ENCODE measurements around the gene DCDC1.

Gene DCDC1

GRCh38 chr11:30983776-30984441 lies 385.6 kb downstream of the DCDC1 start:
- Histone ChIP-seq H4K5ac (ENCODE audit: low read length) (no peak overlapping the region), H2BK5ac (ENCODE audit: low read length) (no peak overlapping the region), H4K8ac (ENCODE audit: low read depth, low read length) (no peak overlapping the region), H3K79me1 (ENCODE audit: low read length) (no peaks in the 10 kb centered on the region), H2BK15ac (replicated peaks; ENCODE audit: low read depth) (no peak overlapping the region), H3K4ac (ENCODE audit: low read depth, low read length) (no peak overlapping the region), H2AK5ac (ENCODE audit: low read length) (no peak overlapping the region), H3K56ac (ENCODE audit: low read length) (no peak overlapping the region), H3K4me1 (ENCODE audit: control insufficient read depth, low read depth, low read length) (no peaks in the 10 kb centered on the region), H3K27ac (ENCODE audit: low read depth, low read length) (no peak overlapping the region), H3K36me3 (ENCODE audit: control insufficient read depth, insufficient read depth, low read length) (no peaks in the 10 kb centered on the region), H3K79me2 (ENCODE audit: control insufficient read depth, insufficient read depth, low read length) (no peaks in the 10 kb centered on the region), H3K4me2 (ENCODE audit: low read length) (no peak overlapping the region), H3K4me3 (ENCODE audit: low read length) (no peak overlapping the region), H3K18ac (ENCODE audit: low read length) (no peak overlapping the region), H2BK120ac (ENCODE audit: low read depth, low read length) (no peak overlapping the region), H3K23ac (ENCODE audit: low read length) (no peak overlapping the region), H3K9ac (ENCODE audit: low read length) (no peak overlapping the region), H3K27me3 (ENCODE audit: insufficient read depth, low read length, poor library complexity) (no peaks in the 10 kb centered on the region)
- WGBS (ENCODE audit: extremely low coverage, insufficient coverage, low lambda C conversion rate): no CpG with 5 or more reads among the region's 6 CpGs
- DNase-seq: peak; percentile 6

DNA sequence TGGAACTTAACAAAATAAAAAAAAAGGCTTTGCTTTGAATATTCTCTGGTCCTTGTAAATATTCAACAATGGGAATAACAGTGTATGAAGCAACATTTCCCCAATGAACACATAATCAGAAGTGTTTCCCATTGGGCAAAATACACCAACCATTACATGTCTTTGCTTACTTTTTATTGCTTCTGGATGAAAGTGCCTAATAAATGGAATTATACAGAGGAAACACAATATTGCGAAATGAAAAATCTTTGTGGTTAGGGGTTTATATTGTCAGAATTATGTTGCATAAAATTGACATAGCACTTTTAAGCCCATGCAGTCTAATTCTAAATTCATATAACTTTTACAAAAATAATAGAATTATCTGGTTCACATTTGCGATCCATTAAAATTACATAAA lies 386.4 kb downstream of the DCDC1 start:
- H3K4ac ChIP-seq (ENCODE audit: low read depth, low read length): no peak overlapping the region
- H3K18ac ChIP-seq (ENCODE audit: low read length): no peak overlapping the region
- H3K27ac ChIP-seq (ENCODE audit: low read depth, low read length): no peak overlapping the region
- no peaks in the 10 kb centered on the region for H3K79me1 ChIP-seq (ENCODE audit: low read length)
- no peaks in the 10 kb centered on the region for H3K79me2 ChIP-seq (ENCODE audit: control insufficient read depth, insufficient read depth, low read length)
- no peaks in the 10 kb centered on the region for H3K4me1 ChIP-seq (ENCODE audit: control insufficient read depth, low read depth, low read length)
- no peak for DNase-seq
- no peak overlapping the region for H4K5ac ChIP-seq (ENCODE audit: low read length)
- H2BK120ac ChIP-seq (ENCODE audit: low read depth, low read length): no peak overlapping the region
- H3K4me2 ChIP-seq (ENCODE audit: low read length): no peak overlapping the region
- no peak overlapping the region for H2BK15ac ChIP-seq (replicated peaks; ENCODE audit: low read depth)
- no peaks in the 10 kb centered on the region for H3K27me3 ChIP-seq (ENCODE audit: insufficient read depth, low read length, poor library complexity)
- 100% methylated on average over 1 of the region's 2 CpGs for WGBS (ENCODE audit: extremely low coverage, insufficient coverage, low lambda C conversion rate)
- H3K36me3 ChIP-seq (ENCODE audit: control insufficient read depth, insufficient read depth, low read length): no peaks in the 10 kb centered on the region
- no peak overlapping the region for H2AK5ac ChIP-seq (ENCODE audit: low read length)
- H3K4me3 ChIP-seq (ENCODE audit: low read length): no peak overlapping the region
- H3K9ac ChIP-seq (ENCODE audit: low read length): no peak overlapping the region
- no peak overlapping the region for H4K8ac ChIP-seq (ENCODE audit: low read depth, low read length)
- no peak overlapping the region for H3K23ac ChIP-seq (ENCODE audit: low read length)
- H2BK5ac ChIP-seq (ENCODE audit: low read length): no peak overlapping the region
- no peak overlapping the region for H3K56ac ChIP-seq (ENCODE audit: low read length)

GRCh38 chr11:30967579-30967978 lies 402.0 kb downstream of the DCDC1 start:
- no peak overlapping the region for H4K8ac ChIP-seq (ENCODE audit: low read depth, low read length)
- no peak for DNase-seq
- no peak overlapping the region for H4K5ac ChIP-seq (ENCODE audit: low read length)
- no peak overlapping the region for H3K4me2 ChIP-seq (ENCODE audit: low read length)
- H3K9ac ChIP-seq (ENCODE audit: low read length): no peak overlapping the region
- H2BK120ac ChIP-seq (ENCODE audit: low read depth, low read length): no peak overlapping the region
- no peaks in the 10 kb centered on the region for H3K79me1 ChIP-seq (ENCODE audit: low read length)
- no peak overlapping the region for H3K4ac ChIP-seq (ENCODE audit: low read depth, low read length)
- no peaks in the 10 kb centered on the region for H3K27me3 ChIP-seq (ENCODE audit: insufficient read depth, low read length, poor library complexity)
- H3K36me3 ChIP-seq (ENCODE audit: control insufficient read depth, insufficient read depth, low read length): no peaks in the 10 kb centered on the region
- H3K27ac ChIP-seq (ENCODE audit: low read depth, low read length): no peak overlapping the region
- no peak overlapping the region for H2BK15ac ChIP-seq (replicated peaks; ENCODE audit: low read depth)
- H3K56ac ChIP-seq (ENCODE audit: low read length): no peak overlapping the region
- no peaks in the 10 kb centered on the region for H3K4me1 ChIP-seq (ENCODE audit: control insufficient read depth, low read depth, low read length)
- no peak overlapping the region for H2BK5ac ChIP-seq (ENCODE audit: low read length)
- H3K79me2 ChIP-seq (ENCODE audit: control insufficient read depth, insufficient read depth, low read length): no peaks in the 10 kb centered on the region
- no peak overlapping the region for H2AK5ac ChIP-seq (ENCODE audit: low read length)
- no peak overlapping the region for H3K4me3 ChIP-seq (ENCODE audit: low read length)
- H3K18ac ChIP-seq (ENCODE audit: low read length): no peak overlapping the region
- no peak overlapping the region for H3K23ac ChIP-seq (ENCODE audit: low read length)

GRCh38 chr11:30960387-30960992 lies 409.0 kb downstream of the DCDC1 start:
- Histone ChIP-seq H3K56ac (ENCODE audit: low read length) (no peak overlapping the region), H3K36me3 (ENCODE audit: control insufficient read depth, insufficient read depth, low read length) (no peaks in the 10 kb centered on the region), H2BK120ac (ENCODE audit: low read depth, low read length) (no peak overlapping the region), H3K4me2 (ENCODE audit: low read length) (no peak overlapping the region), H3K79me1 (ENCODE audit: low read length) (no peaks in the 10 kb centered on the region), H2AK5ac (ENCODE audit: low read length) (no peak overlapping the region), H3K27me3 (ENCODE audit: insufficient read depth, low read length, poor library complexity) (no peaks in the 10 kb centered on the region), H3K79me2 (ENCODE audit: control insufficient read depth, insufficient read depth, low read length) (no peaks in the 10 kb centered on the region), H3K23ac (ENCODE audit: low read length) (no peak overlapping the region), H4K8ac (ENCODE audit: low read depth, low read length) (no peak overlapping the region), H4K5ac (ENCODE audit: low read length) (no peak overlapping the region), H3K4me3 (ENCODE audit: low read length) (no peak overlapping the region), H3K18ac (ENCODE audit: low read length) (no peak overlapping the region), H3K4ac (ENCODE audit: low read depth, low read length) (no peak overlapping the region), H3K27ac (ENCODE audit: low read depth, low read length) (no peak overlapping the region), H3K9ac (ENCODE audit: low read length) (no peak overlapping the region), H2BK15ac (replicated peaks; ENCODE audit: low read depth) (no peak overlapping the region), H2BK5ac (ENCODE audit: low read length) (no peak overlapping the region), H3K4me1 (ENCODE audit: control insufficient read depth, low read depth, low read length) (no peaks in the 10 kb centered on the region)
- DNase-seq: peak; percentile 45
- WGBS (ENCODE audit: extremely low coverage, insufficient coverage, low lambda C conversion rate): no CpG with 5 or more reads among the region's 2 CpGs

- Histone ChIP-seq H3K56ac (ENCODE audit: low read length) (no peak overlapping the region), H4K8ac (ENCODE audit: low read depth, low read length) (no peak overlapping the region), H3K27ac (ENCODE audit: low read depth, low read length) (no peak overlapping the region), H3K18ac (ENCODE audit: low read length) (no peak overlapping the region), H4K5ac (ENCODE audit: low read length) (no peak overlapping the region), H2BK5ac (ENCODE audit: low read length) (no peak overlapping the region), H3K9ac (ENCODE audit: low read length) (no peak overlapping the region), H3K4me2 (ENCODE audit: low read length) (no peak overlapping the region), H3K79me2 (ENCODE audit: control insufficient read depth, insufficient read depth, low read length) (no peaks in the 10 kb centered on the region), H3K4me1 (ENCODE audit: control insufficient read depth, low read depth, low read length) (no peaks in the 10 kb centered on the region), H2AK5ac (ENCODE audit: low read length) (no peak overlapping the region), H3K23ac (ENCODE audit: low read length) (no peak overlapping the region), H3K27me3 (ENCODE audit: insufficient read depth, low read length, poor library complexity) (no peaks in the 10 kb centered on the region), H3K79me1 (ENCODE audit: low read length) (no peaks in the 10 kb centered on the region), H3K4me3 (ENCODE audit: low read length) (no peak overlapping the region), H3K36me3 (ENCODE audit: control insufficient read depth, insufficient read depth, low read length) (no peaks in the 10 kb centered on the region), H2BK120ac (ENCODE audit: low read depth, low read length) (no peak overlapping the region), H2BK15ac (replicated peaks; ENCODE audit: low read depth) (no peak overlapping the region), H3K4ac (ENCODE audit: low read depth, low read length) (no peak overlapping the region)
- no peak for DNase-seq
- WGBS (ENCODE audit: extremely low coverage, insufficient coverage, low lambda C conversion rate): no CpG with 5 or more reads among the region's 3 CpGs
These were observed 412.8 kb downstream of the DCDC1 start for GRCh38 chr11:30956751-30957150.

DNA sequence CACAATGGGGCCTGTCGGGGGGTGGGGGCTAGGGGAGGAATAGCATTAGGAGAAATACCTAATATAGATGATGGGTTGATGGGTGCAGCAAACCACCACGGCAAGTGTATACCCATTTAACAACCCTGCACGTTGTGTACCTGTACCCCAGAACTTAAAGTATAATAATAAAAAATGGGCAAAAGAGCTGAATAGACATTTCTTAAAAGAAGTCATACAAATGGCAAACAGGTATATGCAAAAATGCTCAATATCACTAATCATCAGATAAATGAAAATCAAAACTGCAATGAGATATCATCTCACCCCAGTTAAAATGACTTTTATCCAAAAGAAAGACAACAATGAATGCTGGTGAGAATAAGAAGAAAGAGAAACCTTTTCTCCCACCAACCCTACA lies 419.7 kb downstream of the DCDC1 start:
- Histone ChIP-seq H3K4me1 (ENCODE audit: control insufficient read depth, low read depth, low read length) (no peaks in the 10 kb centered on the region), H3K56ac (ENCODE audit: low read length) (no peak overlapping the region), H2BK15ac (replicated peaks; ENCODE audit: low read depth) (no peak overlapping the region), H3K4ac (ENCODE audit: low read depth, low read length) (no peak overlapping the region), H3K36me3 (ENCODE audit: control insufficient read depth, insufficient read depth, low read length) (no peaks in the 10 kb centered on the region), H3K79me2 (ENCODE audit: control insufficient read depth, insufficient read depth, low read length) (no peaks in the 10 kb centered on the region), H3K27ac (ENCODE audit: low read depth, low read length) (no peak overlapping the region), H3K23ac (ENCODE audit: low read length) (no peak overlapping the region), H2BK5ac (ENCODE audit: low read length) (no peak overlapping the region), H2AK5ac (ENCODE audit: low read length) (no peak overlapping the region), H3K27me3 (ENCODE audit: insufficient read depth, low read length, poor library complexity) (no peaks in the 10 kb centered on the region), H4K5ac (ENCODE audit: low read length) (no peak overlapping the region), H3K4me3 (ENCODE audit: low read length) (no peak overlapping the region), H2BK120ac (ENCODE audit: low read depth, low read length) (no peak overlapping the region), H3K9ac (ENCODE audit: low read length) (no peak overlapping the region), H3K79me1 (ENCODE audit: low read length) (no peaks in the 10 kb centered on the region), H3K18ac (ENCODE audit: low read length) (no peak overlapping the region), H3K4me2 (ENCODE audit: low read length) (no peak overlapping the region), H4K8ac (ENCODE audit: low read depth, low read length) (no peak overlapping the region)
- DNase-seq: no peak
- WGBS (ENCODE audit: extremely low coverage, insufficient coverage, low lambda C conversion rate): no CpG with 5 or more reads among the region's 3 CpGs
